B cell (primary cell): ENCODE results near the gene XRCC1.

Source experiments
- EZH2 ChIP-seq: IDR thresholded peaks from 2 replicates; pipeline ENCODE4 v1.6.1; 2012; ENCODE audit warnings: borderline replicate concordance, low read depth, mild to moderate bottlenecking, moderate library complexity, low read length; ENCODE audit not compliant: insufficient read depth, poor library complexity, severe bottlenecking
- TF ChIP-seq, protein P1 (sequence below): fragments of 200-600 bp; IDR thresholded peaks from one replicate; pipeline ENCODE4 v1.8.0; 2022; ENCODE audit warnings: antibody characterized with exemption, mild to moderate bottlenecking

- TF ChIP-seq EZH2, result no peak
- TF ChIP-seq, protein P1, sequence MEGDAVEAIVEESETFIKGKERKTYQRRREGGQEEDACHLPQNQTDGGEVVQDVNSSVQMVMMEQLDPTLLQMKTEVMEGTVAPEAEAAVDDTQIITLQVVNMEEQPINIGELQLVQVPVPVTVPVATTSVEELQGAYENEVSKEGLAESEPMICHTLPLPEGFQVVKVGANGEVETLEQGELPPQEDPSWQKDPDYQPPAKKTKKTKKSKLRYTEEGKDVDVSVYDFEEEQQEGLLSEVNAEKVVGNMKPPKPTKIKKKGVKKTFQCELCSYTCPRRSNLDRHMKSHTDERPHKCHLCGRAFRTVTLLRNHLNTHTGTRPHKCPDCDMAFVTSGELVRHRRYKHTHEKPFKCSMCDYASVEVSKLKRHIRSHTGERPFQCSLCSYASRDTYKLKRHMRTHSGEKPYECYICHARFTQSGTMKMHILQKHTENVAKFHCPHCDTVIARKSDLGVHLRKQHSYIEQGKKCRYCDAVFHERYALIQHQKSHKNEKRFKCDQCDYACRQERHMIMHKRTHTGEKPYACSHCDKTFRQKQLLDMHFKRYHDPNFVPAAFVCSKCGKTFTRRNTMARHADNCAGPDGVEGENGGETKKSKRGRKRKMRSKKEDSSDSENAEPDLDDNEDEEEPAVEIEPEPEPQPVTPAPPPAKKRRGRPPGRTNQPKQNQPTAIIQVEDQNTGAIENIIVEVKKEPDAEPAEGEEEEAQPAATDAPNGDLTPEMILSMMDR, result no peak
Measured at GRCh38 chr19:43506629-43507028, 68.7 kb downstream of the XRCC1 start.
